K562 (cell line): ENCODE measurements around the gene FLRT1. TPM values are rescaled to one million over a fixed set of nuclear protein-coding genes. Genes with fewer than 3 reads are reported as not detected.

Experiments used
- ARID3A ChIP-seq: IDR thresholded peaks from 2 replicates; pipeline ENCODE4 v1.6.1; 2012; ENCODE audit warnings: low read depth, low read length, improper control_type of control experiment, borderline replicate concordance
- CBX5 ChIP-seq: IDR thresholded peaks from 2 replicates; pipeline ENCODE4 v1.6.1; 2014; ENCODE audit warnings: low read depth, borderline replicate concordance
- CTCFL ChIP-seq: IDR thresholded peaks from 2 replicates; pipeline ENCODE4 v1.6.1; 2011; ENCODE audit warnings: borderline replicate concordance, low read depth, mild to moderate bottlenecking, moderate library complexity, low read length; ENCODE audit not compliant: insufficient read depth, poor library complexity, severe bottlenecking
- HDGF ChIP-seq: fragments of 450-650 bp; IDR thresholded peaks from 2 replicates; pipeline ENCODE4 v1.6.1; 2016
- HMGN3 ChIP-seq: IDR thresholded peaks from 2 replicates; pipeline ENCODE4 v1.6.1; 2011; ENCODE audit warnings: borderline replicate concordance, low read depth, mild to moderate bottlenecking, mixed read lengths, low read length; ENCODE audit not compliant: insufficient read length; ENCODE audit errors: extremely low read depth
- MCM5 ChIP-seq: fragments of 450-650 bp; IDR thresholded peaks from 2 replicates; pipeline ENCODE4 v1.6.1; 2016; ENCODE audit warnings: low read depth
- NCOA1 ChIP-seq: fragments of 450-650 bp; IDR thresholded peaks from 2 replicates; pipeline ENCODE4 v1.6.1; 2016; ENCODE audit warnings: low read depth
- POLR2G ChIP-seq: fragments of 200-400 bp; formaldehyde crosslinking; IDR thresholded peaks from 2 replicates; pipeline ENCODE4 v1.6.1; 2017; ENCODE audit warnings: low read depth, mild to moderate bottlenecking, antibody characterized with exemption, low read length, moderate library complexity
- RBM22 ChIP-seq: fragments of 200-400 bp; formaldehyde crosslinking; IDR thresholded peaks from 2 replicates; pipeline ENCODE4 v1.6.1; 2018; ENCODE audit warnings: low read length, low read depth; ENCODE audit not compliant: poor library complexity, severe bottlenecking
- SNIP1 ChIP-seq: fragments of 450-650 bp; IDR thresholded peaks from 2 replicates; pipeline ENCODE4 v1.7.1; 2017; ENCODE audit warnings: low read depth, mild to moderate bottlenecking
- TAL1 ChIP-seq: fragments of 450-650 bp; IDR thresholded peaks from 2 replicates; pipeline ENCODE4 v1.6.1; 2016; ENCODE audit warnings: mild to moderate bottlenecking
- TEAD4 ChIP-seq, 2 experiments: sonication (generic) in 1 of 2; formaldehyde crosslinking in 1 of 2; IDR thresholded peaks; 2 replicates each; pipeline versions ENCODE4 v1.6.1 to v1.8.0; 2012 to 2022; ENCODE audit warnings: borderline replicate concordance in 1 of 2, inconsistent platforms in 1 of 2, low read length in 1 of 2, mild to moderate bottlenecking in 1 of 2, missing genetic modification reagents in 1 of 2
- TGIF2 ChIP-seq: sonication (generic); formaldehyde crosslinking; IDR thresholded peaks from 2 replicates; pipeline ENCODE4 v1.8.1; 2022; ENCODE audit warnings: mild to moderate bottlenecking, missing genetic modification reagents, moderate library complexity
- ZKSCAN8 ChIP-seq: fragments of 200-800 bp; sonication (Bioruptor generic); IDR thresholded peaks from 2 replicates; pipeline ENCODE4 v1.6.1; 2016; ENCODE audit warnings: missing genetic modification characterization, missing compliant biosample characterization
- ZNF12 ChIP-seq: sonication (generic); formaldehyde crosslinking; IDR thresholded peaks from 2 replicates; pipeline ENCODE4 v1.4.0; 2020; ENCODE audit warnings: mild to moderate bottlenecking, missing genetic modification reagents
- ZNF253 ChIP-seq: fragments of 250-450 bp; sonication (Bioruptor Pico); conservative IDR thresholded peaks from 2 replicates; pipeline ENCODE4 v1.6.1; 2021; ENCODE audit warnings: mild to moderate bottlenecking
- ZNF263 ChIP-seq: sonication (generic); formaldehyde crosslinking; IDR thresholded peaks from 2 replicates; pipeline ENCODE4 v1.8.0; 2022; ENCODE audit warnings: mild to moderate bottlenecking, missing genetic modification reagents, borderline replicate concordance
- ZNF436 ChIP-seq: fragments of 250-450, 450-650 bp; sonication (Bioruptor Pico); formaldehyde crosslinking; IDR thresholded peaks from 2 replicates; pipeline ENCODE4 v1.7.0; 2020; ENCODE audit warnings: mild to moderate bottlenecking
- ZNF445 ChIP-seq: fragments of 250-450 bp; sonication (Bioruptor Pico); IDR thresholded peaks from 2 replicates; pipeline ENCODE4 v1.4.0; 2020; ENCODE audit warnings: low read depth, mild to moderate bottlenecking, moderate library complexity
- polyA plus RNA-seq, 8 experiments: library from polyadenylated mRNA; depleted of rRNA in 4 of 8; stranded (reverse) in 5 of 8; unstranded in 3 of 8; fragments of >200 nt; fragmentation: Nextera tagmentation in 2 of 8; fragmentation: Illumina TruSeq in 1 of 8; extraction: Ambion mirVana in 2 of 8; extraction: Trizol in 1 of 8; gene quantifications; 2 replicates each; pipeline versions ENCODE4 v1.2.1 to v1.2.3, GENCODE V29; 2011 to 2014; ENCODE audit warnings: inconsistent platforms in 1 of 8, missing spikeins in 1 of 8
- total RNA-seq, 7 experiments: library from RNA; depleted of rRNA in 6 of 7; stranded (reverse); fragments of >200 nt in 6 of 7; fragmentation: Illumina TruSeq in 2 of 7; extraction: Trizol in 2 of 7; gene quantifications; 2 replicates each; pipeline versions ENCODE4 v1.2.1 to v1.2.3, GENCODE V29; 2011 to 2021; ENCODE audit warnings: low replicate concordance in 1 of 7

The FLRT1 gene
- total and polyA plus RNA-seq, 9 of the 15 experiments (the other 6 are each of a cell fraction or from before 2014, with no cell fraction given), result not detected

GRCh38 chr11:63999349-64000025 lies 36.2 kb upstream of the FLRT1 start (continued):
- TF ChIP-seq CTCFL, result no peak
- peak; percentile 15 for TF ChIP-seq POLR2G
- TF ChIP-seq ZNF445 (CRISPR knock-in tag), result no peak
- no peak for TF ChIP-seq MCM5
- TF ChIP-seq HMGN3, result peak; percentile 20
- TF ChIP-seq TAL1, result no peak
- TF ChIP-seq TEAD4 (IDR thresholded peaks at IDR 0.05; ENCODE audit: low read length), result no peak
- TF ChIP-seq TEAD4 (CRISPR knock-in tag; IDR thresholded peaks at IDR 0.05; ENCODE audit: borderline replicate concordance), result no peak
- TF ChIP-seq ZNF263 (CRISPR knock-in tag), result peak; percentile 76
- TF ChIP-seq ZNF253 (CRISPR knock-in tag), result no peak
- no peak for TF ChIP-seq ZKSCAN8 (CRISPR knock-in tag)
- TF ChIP-seq CBX5, result no peak
- TF ChIP-seq ARID3A, result no peak
- no peak for TF ChIP-seq SNIP1
- no peak for TF ChIP-seq HDGF
- peak; percentile 62 for TF ChIP-seq RBM22
- TF ChIP-seq ZNF12, result no peak
- no peak for TF ChIP-seq TGIF2 (CRISPR knock-in tag)
- no peak for TF ChIP-seq ZNF436 (CRISPR knock-in tag)
- no peak for TF ChIP-seq NCOA1
